ENCODE data around the gene KCNJ6. TPM values are rescaled to one million over a fixed set of nuclear protein-coding genes. Genes with fewer than 3 reads are reported as not detected.

Gene KCNJ6
- total and polyA plus RNA-seq, 5 donors from 2014 or later = not detected

DNA sequence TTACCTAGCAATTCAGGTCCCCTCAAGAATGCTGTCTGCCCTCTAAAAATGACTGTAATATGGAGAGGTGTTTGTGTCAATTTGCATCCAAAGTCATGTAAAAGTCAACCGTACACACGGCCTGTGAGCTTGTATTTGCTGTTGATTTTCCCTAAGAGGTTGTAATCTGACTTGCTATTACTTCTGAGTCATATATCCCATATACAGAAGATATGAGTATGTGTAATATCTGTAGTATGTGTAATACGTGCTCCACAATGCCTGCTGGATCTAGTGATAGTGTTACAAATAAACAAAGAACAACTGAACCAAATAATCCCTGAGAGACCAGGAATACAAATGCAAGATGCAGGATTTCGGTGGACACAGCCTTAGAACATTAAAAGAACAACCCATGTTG, 1.4 kb upstream of the KCNJ6 start:
- peaks cover 0 to 7% (median under 1%) of the 10 kb centered on the region in 4 donors for H3K4me1 Mint-ChIP-seq
- no peak overlapping the region for H3K4me3 Mint-ChIP-seq
- no peaks in the 10 kb centered on the region for H3K9me3 ChIP-seq (ENCODE audit: control insufficient read depth in 2 of 2, low read length in 2 of 2)
- ATAC-seq (ENCODE audit: low read depth in 2 of 2) (no peak), DNase-seq (no peak)
- no peaks in the 10 kb centered on the region for H3K4me1 ChIP-seq (ENCODE audit: control insufficient read depth, insufficient read depth, low read length, poor library complexity, severe bottlenecking)
- H3K27me3 Mint-ChIP-seq = peaks cover 54% of the 10 kb centered on the region
- H3K27me3 ChIP-seq (ENCODE audit: control insufficient read depth, insufficient read depth, low read length) = peaks cover 15% of the 10 kb centered on the region
- H3K36me3 ChIP-seq (ENCODE audit: control insufficient read depth, insufficient read depth, low read length) = no peaks in the 10 kb centered on the region
- no peak overlapping the region for H3K4me3 ChIP-seq (ENCODE audit: low read depth, low read length)
- no peak overlapping the region for H3K27ac ChIP-seq (ENCODE audit: insufficient read depth, low read length, poor library complexity, severe bottlenecking)
- H3K36me3 Mint-ChIP-seq = no peaks in the 10 kb centered on the region
- H3K27ac Mint-ChIP-seq = no peak overlapping the region
- H3K9me3 Mint-ChIP-seq = peaks cover 0 to 3% (median 2%) of the 10 kb centered on the region in 7 donors

DNA sequence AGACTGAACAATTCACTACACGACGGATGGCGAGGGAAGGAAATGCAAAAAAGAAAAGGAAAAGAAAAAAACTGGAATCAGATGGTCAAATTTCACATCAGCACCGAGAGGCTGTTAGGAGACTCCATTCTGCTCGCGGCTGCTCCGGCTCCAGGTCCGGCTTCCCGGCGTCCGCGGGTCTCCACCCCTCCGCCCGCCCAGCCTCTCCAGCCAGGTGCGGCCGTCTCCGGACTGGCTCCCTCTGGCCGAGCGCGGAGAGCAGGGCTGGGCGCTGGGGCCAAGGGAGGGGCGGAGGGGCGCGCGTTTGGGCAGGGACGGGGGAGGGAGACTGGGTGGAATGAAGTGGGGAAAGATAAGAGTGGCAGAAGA, 332 bp downstream of the KCNJ6 start:
- Histone ChIP-seq H3K27ac (ENCODE audit: insufficient read depth, low read length, poor library complexity, severe bottlenecking) (no peak overlapping the region), H3K27me3 (ENCODE audit: control insufficient read depth, insufficient read depth, low read length) (peaks cover 15% of the 10 kb centered on the region), H3K9me3 (ENCODE audit: control insufficient read depth in 2 of 2, low read length in 2 of 2) (no peaks in the 10 kb centered on the region), H3K4me1 (ENCODE audit: control insufficient read depth, insufficient read depth, low read length, poor library complexity, severe bottlenecking) (no peaks in the 10 kb centered on the region), H3K36me3 (ENCODE audit: control insufficient read depth, insufficient read depth, low read length) (no peaks in the 10 kb centered on the region), H3K4me3 (ENCODE audit: low read depth, low read length) (no peak overlapping the region)
- no peak for DNase-seq
- Mint-ChIP-seq H3K27me3 (peaks cover 60% of the 10 kb centered on the region), H3K36me3 (no peaks in the 10 kb centered on the region), H3K4me3 (no peak overlapping the region), H3K9me3 (peaks cover 0 to 3% (median 0%) of the 10 kb centered on the region in 7 donors), H3K27ac (no peak overlapping the region), H3K4me1 (peaks cover 0 to 7% (median under 1%) of the 10 kb centered on the region in 4 donors)
- no peak for ATAC-seq (ENCODE audit: low read depth in 2 of 2)

DNA sequence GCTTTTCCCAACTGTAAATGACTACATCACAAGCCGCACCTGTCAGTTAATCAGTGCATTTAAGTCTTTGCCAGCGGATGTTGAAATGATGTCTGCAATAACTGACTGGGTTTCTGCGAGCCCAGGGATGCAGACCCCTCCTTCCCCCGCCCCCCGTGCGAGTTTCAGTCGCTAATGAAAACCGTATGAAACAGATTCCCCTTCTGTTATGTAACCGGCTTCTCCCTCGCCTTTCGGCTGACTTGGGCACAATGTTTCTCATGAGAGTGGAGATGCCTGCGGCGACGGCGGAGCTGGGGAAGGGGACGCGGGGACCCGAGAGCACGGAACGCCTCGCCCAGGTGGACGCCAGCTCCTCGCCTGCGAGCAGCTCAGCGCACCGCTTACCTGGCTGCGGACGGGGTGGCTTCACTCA, 753 bp downstream of the KCNJ6 start:
- no peak overlapping the region for H3K4me3 ChIP-seq (ENCODE audit: low read depth, low read length)
- DNase-seq (no peak), ATAC-seq (ENCODE audit: low read depth in 2 of 2) (no peak)
- Mint-ChIP-seq H3K27ac (no peak overlapping the region), H3K9me3 (peaks cover 0 to 3% (median 0%) of the 10 kb centered on the region in 7 donors), H3K4me1 (peaks cover 0 to 7% (median under 1%) of the 10 kb centered on the region in 4 donors), H3K4me3 (no peak overlapping the region), H3K36me3 (no peaks in the 10 kb centered on the region), H3K27me3 (peaks cover 57% of the 10 kb centered on the region)
- H3K27ac ChIP-seq (ENCODE audit: insufficient read depth, low read length, poor library complexity, severe bottlenecking) = no peak overlapping the region
- no peaks in the 10 kb centered on the region for H3K9me3 ChIP-seq (ENCODE audit: control insufficient read depth in 2 of 2, low read length in 2 of 2)
- H3K4me1 ChIP-seq (ENCODE audit: control insufficient read depth, insufficient read depth, low read length, poor library complexity, severe bottlenecking) = no peaks in the 10 kb centered on the region
- no peaks in the 10 kb centered on the region for H3K36me3 ChIP-seq (ENCODE audit: control insufficient read depth, insufficient read depth, low read length)
- H3K27me3 ChIP-seq (ENCODE audit: control insufficient read depth, insufficient read depth, low read length) = peaks cover 15% of the 10 kb centered on the region

DNA sequence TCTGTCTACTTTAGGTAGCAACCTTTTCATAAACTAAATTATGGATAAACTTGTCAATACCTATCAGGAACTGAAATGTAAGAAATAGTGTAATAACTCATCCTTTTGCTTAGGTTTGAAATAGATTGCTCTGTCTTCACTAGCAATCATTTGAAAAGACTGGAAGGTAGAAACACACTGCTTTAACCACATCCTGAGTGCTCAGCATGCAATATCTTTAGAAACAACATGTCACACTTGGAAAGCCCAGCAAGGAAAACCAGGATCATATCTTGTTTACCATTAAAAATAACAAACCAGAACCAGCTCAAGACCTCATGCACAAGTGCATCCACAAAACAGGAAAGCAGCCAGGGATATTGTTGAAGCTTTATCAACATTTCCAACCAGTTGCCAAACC, 3.6 kb downstream of the KCNJ6 start:
- DNase-seq (no peak), ATAC-seq (ENCODE audit: low read depth in 2 of 2) (no peak)
- Mint-ChIP-seq H3K36me3 (no peaks in the 10 kb centered on the region), H3K4me1 (peaks cover 0 to 7% (median under 1%) of the 10 kb centered on the region in 4 donors), H3K4me3 (no peak overlapping the region), H3K27me3 (peaks cover 50% of the 10 kb centered on the region), H3K27ac (no peak overlapping the region), H3K9me3 (peaks cover 0 to 2% (median 0%) of the 10 kb centered on the region in 7 donors)
- Histone ChIP-seq H3K27me3 (ENCODE audit: control insufficient read depth, insufficient read depth, low read length) (peaks cover 14% of the 10 kb centered on the region), H3K36me3 (ENCODE audit: control insufficient read depth, insufficient read depth, low read length) (no peaks in the 10 kb centered on the region), H3K4me1 (ENCODE audit: control insufficient read depth, insufficient read depth, low read length, poor library complexity, severe bottlenecking) (no peaks in the 10 kb centered on the region), H3K27ac (ENCODE audit: insufficient read depth, low read length, poor library complexity, severe bottlenecking) (no peak overlapping the region), H3K4me3 (ENCODE audit: low read depth, low read length) (no peak overlapping the region), H3K9me3 (ENCODE audit: control insufficient read depth in 2 of 2, low read length in 2 of 2) (no peaks in the 10 kb centered on the region)

DNA sequence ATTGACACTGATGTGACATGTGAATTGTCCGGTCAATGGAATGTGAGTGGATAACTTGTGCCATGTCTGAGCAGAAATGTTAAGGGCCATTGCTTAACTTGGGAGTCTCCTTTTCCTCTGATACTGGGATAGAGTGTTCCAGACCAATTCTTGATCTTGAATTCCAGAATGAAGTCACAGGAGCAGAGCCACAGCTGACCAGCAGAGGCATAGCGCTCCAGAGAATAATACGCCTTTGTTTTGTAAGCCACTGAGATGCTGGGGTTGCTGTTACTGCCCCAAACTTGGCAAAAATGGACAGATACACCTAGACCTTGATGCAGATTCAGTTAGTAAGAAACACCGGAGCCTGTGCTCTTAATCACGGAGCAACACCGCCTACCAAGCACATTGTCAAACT, 6.3 kb downstream of the KCNJ6 start:
- Histone ChIP-seq H3K27ac (ENCODE audit: insufficient read depth, low read length, poor library complexity, severe bottlenecking) (no peak overlapping the region), H3K36me3 (ENCODE audit: control insufficient read depth, insufficient read depth, low read length) (no peaks in the 10 kb centered on the region), H3K4me3 (ENCODE audit: low read depth, low read length) (no peak overlapping the region), H3K9me3 (ENCODE audit: control insufficient read depth in 2 of 2, low read length in 2 of 2) (no peaks in the 10 kb centered on the region), H3K27me3 (ENCODE audit: control insufficient read depth, insufficient read depth, low read length) (peaks cover 2% of the 10 kb centered on the region), H3K4me1 (ENCODE audit: control insufficient read depth, insufficient read depth, low read length, poor library complexity, severe bottlenecking) (no peaks in the 10 kb centered on the region)
- ATAC-seq (ENCODE audit: low read depth in 2 of 2) (no peak), DNase-seq (no peak)
- peaks cover 28% of the 10 kb centered on the region for H3K27me3 Mint-ChIP-seq
- H3K36me3 Mint-ChIP-seq = no peaks in the 10 kb centered on the region
- no peak overlapping the region for H3K27ac Mint-ChIP-seq
- no peak overlapping the region for H3K4me3 Mint-ChIP-seq
- peaks cover 0 to 4% (median 0%) of the 10 kb centered on the region in 7 donors for H3K9me3 Mint-ChIP-seq
- no peaks in the 10 kb centered on the region for H3K4me1 Mint-ChIP-seq

DNA sequence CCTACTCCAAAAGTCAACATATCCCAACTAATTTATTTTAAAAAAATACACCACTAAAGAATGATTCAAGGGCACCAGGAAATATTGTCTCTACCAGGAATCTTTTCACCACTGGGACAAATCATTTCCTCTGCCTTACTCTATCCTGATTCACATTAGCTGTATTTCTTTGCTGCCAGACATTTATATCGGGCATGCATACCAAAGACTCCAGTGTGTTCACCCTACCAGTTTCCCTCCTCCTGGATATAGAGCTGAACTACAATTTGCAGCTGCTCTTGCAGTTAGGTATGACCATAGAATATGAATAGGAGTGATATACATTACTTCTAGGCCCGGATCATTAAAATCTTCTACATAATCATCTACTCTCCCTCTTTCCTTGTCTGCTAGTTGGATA, 7.6 kb downstream of the KCNJ6 start:
- Histone ChIP-seq H3K9me3 (ENCODE audit: control insufficient read depth in 2 of 2, low read length in 2 of 2) (no peaks in the 10 kb centered on the region), H3K27me3 (ENCODE audit: control insufficient read depth, insufficient read depth, low read length) (peaks cover 2% of the 10 kb centered on the region), H3K36me3 (ENCODE audit: control insufficient read depth, insufficient read depth, low read length) (no peaks in the 10 kb centered on the region), H3K4me3 (ENCODE audit: low read depth, low read length) (no peak overlapping the region), H3K4me1 (ENCODE audit: control insufficient read depth, insufficient read depth, low read length, poor library complexity, severe bottlenecking) (no peaks in the 10 kb centered on the region), H3K27ac (ENCODE audit: insufficient read depth, low read length, poor library complexity, severe bottlenecking) (no peak overlapping the region)
- Mint-ChIP-seq H3K27ac (no peak overlapping the region), H3K36me3 (no peaks in the 10 kb centered on the region), H3K4me1 (no peaks in the 10 kb centered on the region), H3K9me3 (peaks cover 0 to 3% (median 0%) of the 10 kb centered on the region in 7 donors), H3K27me3 (peaks cover 21% of the 10 kb centered on the region), H3K4me3 (no peak overlapping the region)
- ATAC-seq (ENCODE audit: low read depth in 2 of 2) (no peak), DNase-seq (no peak)

DNA sequence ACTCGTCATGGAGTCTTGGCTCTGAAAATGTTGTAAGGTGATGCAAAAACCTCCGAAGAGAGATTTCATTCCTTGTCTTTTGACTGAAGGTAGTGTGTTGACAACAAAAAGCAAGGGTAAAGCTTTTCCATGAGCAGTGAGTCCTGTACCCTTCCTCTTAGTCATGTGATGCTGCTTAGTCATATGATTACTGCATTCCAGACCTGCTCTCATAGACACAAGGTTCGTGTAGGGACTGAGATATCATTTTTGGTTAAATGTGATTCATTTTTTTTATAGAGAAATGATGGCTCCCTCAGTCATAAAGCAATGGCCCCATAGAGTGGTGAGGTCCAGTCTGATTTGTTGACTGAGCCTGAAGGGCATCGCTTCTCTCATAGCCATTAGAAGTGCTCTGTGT, 9.2 kb downstream of the KCNJ6 start:
- Mint-ChIP-seq H3K36me3 (no peaks in the 10 kb centered on the region), H3K27me3 (peaks cover 8% of the 10 kb centered on the region), H3K4me1 (no peaks in the 10 kb centered on the region), H3K27ac (no peak overlapping the region), H3K9me3 (peaks cover 0 to 3% (median 0%) of the 10 kb centered on the region in 7 donors), H3K4me3 (no peak overlapping the region)
- ATAC-seq (ENCODE audit: low read depth in 2 of 2) = no peak
- H3K36me3 ChIP-seq (ENCODE audit: control insufficient read depth, insufficient read depth, low read length) = no peaks in the 10 kb centered on the region
- no peaks in the 10 kb centered on the region for H3K4me1 ChIP-seq (ENCODE audit: control insufficient read depth, insufficient read depth, low read length, poor library complexity, severe bottlenecking)
- H3K27me3 ChIP-seq (ENCODE audit: control insufficient read depth, insufficient read depth, low read length) = no peaks in the 10 kb centered on the region
- H3K27ac ChIP-seq (ENCODE audit: insufficient read depth, low read length, poor library complexity, severe bottlenecking) = no peak overlapping the region
- no peak overlapping the region for H3K4me3 ChIP-seq (ENCODE audit: low read depth, low read length)
- no peak for DNase-seq
- H3K9me3 ChIP-seq (ENCODE audit: control insufficient read depth in 2 of 2, low read length in 2 of 2) = no peaks in the 10 kb centered on the region

DNA sequence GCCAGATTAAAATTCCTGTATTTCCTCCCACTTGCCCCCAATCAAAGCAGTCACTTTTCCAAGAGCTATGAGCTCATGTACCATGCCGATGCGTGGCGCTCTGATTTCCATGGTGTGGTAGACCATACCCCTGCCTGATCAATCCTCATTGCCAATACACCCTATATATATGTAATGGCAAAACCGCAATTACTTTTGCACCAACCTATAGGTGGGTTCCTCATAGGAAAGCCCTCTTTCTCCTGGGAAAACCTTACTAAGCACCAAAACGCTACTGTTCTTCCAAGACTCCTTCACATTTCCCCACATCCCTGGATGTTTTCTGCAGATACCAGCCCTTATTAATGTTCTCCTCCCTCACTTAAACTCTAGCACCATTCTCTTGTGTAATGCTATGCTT, 11.0 kb downstream of the KCNJ6 start:
- Mint-ChIP-seq H3K27ac (no peak overlapping the region), H3K4me1 (no peaks in the 10 kb centered on the region), H3K9me3 (peaks cover 0 to 3% (median 0%) of the 10 kb centered on the region in 7 donors), H3K36me3 (no peaks in the 10 kb centered on the region), H3K4me3 (no peak overlapping the region), H3K27me3 (peaks cover 6% of the 10 kb centered on the region)
- ATAC-seq (ENCODE audit: low read depth in 2 of 2) = no peak
- Histone ChIP-seq H3K36me3 (ENCODE audit: control insufficient read depth, insufficient read depth, low read length) (no peaks in the 10 kb centered on the region), H3K4me3 (ENCODE audit: low read depth, low read length) (no peak overlapping the region), H3K9me3 (ENCODE audit: control insufficient read depth in 2 of 2, low read length in 2 of 2) (no peaks in the 10 kb centered on the region), H3K27ac (ENCODE audit: insufficient read depth, low read length, poor library complexity, severe bottlenecking) (no peak overlapping the region), H3K4me1 (ENCODE audit: control insufficient read depth, insufficient read depth, low read length, poor library complexity, severe bottlenecking) (no peaks in the 10 kb centered on the region), H3K27me3 (ENCODE audit: control insufficient read depth, insufficient read depth, low read length) (no peaks in the 10 kb centered on the region)
- no peak for DNase-seq

All from CD4-positive, CD25-positive, alpha-beta regulatory T cell (primary cell).